ENCODE data around the gene TRPM8.

Gene TRPM8

DNA sequence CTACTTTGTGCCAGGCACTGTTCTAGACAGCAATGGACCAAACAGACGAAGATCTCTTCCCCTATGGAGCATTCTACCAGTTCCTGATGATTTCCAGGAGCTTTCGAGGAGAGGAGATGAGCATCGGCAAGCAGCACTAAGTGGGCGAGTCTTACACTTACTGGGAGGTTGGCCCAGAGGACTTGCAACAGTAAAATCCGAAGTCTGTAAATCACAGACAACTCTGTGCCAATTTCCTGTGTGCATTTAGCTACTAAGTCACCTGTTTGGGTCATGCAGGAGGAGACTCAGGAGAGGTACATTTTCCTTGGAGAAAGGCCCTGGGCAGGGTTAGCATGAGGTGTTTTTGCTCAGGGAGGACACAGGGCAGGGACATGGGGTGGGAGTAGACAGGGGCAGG, 58.9 kb downstream of the TRPM8 start:
- peak in 1 of 2 donors; percentile 1 for DNase-seq

- DNase-seq, result peak in 1 of 2 donors; percentile 60
Observed at GRCh38 chr2:233976690-233977294, 59.6 kb downstream of the TRPM8 start.

- no peak for DNase-seq
Observed at GRCh38 chr2:233977296-233977837, 60.2 kb downstream of the TRPM8 start.

GRCh38 chr2:233979748-233980147, 62.6 kb downstream of the TRPM8 start:
- no peak for DNase-seq

GRCh38 chr2:233980955-233981561, 63.9 kb downstream of the TRPM8 start:
- DNase-seq, result no peak

GRCh38 chr2:233981574-233982420, 64.6 kb downstream of the TRPM8 start:
- DNase-seq, result no peak

DNA sequence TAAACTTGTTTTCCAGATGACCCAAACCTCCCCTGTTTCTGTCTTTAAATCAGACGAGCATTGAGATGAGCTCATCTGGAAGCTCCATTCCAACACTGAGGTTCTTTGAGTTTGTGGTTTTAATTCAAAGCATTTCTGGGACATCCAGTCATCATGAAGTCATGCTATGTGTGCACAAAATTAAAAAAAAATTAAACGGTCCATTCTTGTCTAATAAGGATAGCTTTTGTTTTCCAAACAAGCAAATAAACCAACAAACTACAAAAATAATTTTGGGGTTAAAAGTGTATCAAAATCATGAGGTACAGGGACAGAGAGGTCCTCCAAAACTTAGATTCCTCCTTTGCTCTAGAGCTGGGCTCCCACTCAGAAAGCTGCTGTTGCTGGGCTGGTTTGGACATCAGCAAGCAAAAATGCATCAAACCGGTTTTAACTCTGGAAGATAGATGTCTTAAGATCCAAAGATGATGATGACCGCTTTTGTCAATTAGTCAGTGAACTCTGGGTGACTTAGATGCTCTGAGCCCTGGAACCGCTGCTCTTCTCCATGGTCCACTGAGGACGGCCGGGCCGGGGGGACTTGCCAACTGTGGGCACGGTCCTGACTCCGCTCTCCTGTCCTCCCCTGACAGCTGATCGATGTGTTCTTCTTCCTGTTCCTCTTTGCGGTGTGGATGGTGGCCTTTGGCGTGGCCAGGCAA, 65.4 kb downstream of the TRPM8 start:
- DNase-seq, result no peak

DNA sequence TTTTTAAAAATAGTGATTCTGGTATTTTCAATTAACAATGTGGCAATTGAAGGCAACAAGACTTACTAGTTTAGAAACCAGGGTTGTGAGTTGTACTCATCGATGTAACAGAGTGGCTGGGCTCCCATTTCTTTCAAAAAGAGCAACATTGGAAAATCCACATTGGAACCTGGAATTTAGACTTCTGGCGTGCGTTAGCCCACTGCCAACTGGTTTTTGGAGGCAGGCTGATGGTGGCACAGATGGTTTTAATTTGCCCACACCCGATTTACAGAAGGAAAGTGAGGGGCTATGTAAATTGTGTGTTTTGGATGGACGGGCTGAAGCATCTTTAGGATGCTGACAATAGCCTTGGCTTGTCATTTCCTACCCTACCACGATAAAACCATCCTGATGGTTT, 66.3 kb downstream of the TRPM8 start:
- DNase-seq, result no peak

GRCh38 chr2:233988581-233988980, 71.4 kb downstream of the TRPM8 start:
- DNase-seq, result no peak

- DNase-seq, result no peak
Observed at GRCh38 chr2:233989221-233989858, 72.2 kb downstream of the TRPM8 start.

DNA sequence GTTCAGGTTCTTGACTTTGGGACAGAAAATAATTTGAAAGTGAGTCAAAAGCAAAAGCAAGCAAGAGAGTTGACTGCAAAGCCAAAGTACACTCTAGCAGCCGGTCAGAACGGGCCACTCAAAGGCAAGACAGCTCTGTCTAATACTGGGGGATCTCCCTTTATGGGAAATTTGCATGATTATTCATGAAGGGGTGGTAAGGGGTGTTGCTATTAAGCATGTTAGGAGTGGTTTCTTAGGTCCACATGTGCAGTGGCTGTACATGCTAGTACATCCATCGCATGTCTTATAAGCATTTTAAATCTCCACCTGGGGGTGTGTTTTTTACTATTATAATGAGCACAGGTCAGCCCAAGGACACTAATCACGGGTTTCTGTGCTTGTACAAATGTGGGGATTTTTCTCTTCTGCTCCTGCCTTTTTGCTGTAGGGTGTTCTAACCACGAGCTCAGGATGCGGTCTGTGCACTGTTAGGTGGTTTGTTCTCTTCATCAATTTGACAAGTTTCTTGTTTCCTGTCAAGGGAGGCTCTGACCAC, 73.2 kb downstream of the TRPM8 start:
- DNase-seq, result no peak

DNA sequence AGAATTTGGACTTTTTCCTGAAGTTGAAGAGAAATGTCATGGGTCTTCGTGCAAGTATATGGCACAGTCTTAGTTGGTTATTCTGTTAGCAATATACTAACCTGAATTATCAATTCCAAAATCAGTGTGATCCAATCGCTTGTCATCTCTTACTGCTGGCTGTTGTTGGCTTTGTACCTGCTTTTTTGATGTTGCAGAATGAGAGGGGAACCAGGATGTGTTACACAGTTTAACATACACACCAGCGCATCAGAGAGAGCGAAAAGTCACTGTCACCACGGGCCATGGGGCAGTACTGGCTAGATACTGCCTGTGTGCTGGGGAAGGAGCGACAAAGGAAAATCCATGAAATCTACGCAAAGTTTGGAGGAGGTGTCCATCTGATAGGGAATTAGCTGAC, 74.0 kb downstream of the TRPM8 start:
- DNase-seq, result no peak

DNA sequence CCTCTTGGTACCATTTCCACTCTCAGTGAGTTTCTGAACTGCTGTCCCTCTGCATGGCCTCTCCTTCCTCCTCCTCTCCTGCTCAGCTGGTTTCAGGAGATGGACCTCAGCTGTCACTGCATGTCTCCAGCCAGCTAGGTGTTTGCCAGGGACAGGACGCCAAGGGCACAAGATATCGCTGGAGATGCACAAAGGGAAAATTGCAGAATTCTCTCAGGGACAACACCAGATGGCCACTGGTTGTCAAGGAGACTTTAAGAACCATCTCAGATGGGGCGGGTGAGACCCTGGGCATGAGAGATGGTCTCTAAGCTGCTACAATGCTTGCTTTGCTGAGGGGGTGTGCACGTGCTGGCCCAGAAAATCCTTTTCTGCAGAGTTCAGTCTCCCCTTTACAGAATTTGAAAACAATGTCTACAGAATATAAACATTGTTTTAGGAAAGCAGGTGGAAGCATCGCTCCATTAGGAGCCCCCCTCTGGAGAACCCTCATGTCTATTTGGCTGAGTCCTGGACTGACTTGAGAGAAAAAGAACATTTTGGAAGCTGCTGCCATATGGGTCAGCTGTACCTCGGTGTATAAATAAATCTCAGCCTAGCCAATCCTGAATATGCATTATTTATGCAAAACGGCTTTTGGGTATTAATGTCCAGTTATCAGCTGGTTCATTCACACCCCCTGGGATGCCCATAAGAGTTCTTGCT, 75.5 kb downstream of the TRPM8 start:
- no peak for DNase-seq

DNA sequence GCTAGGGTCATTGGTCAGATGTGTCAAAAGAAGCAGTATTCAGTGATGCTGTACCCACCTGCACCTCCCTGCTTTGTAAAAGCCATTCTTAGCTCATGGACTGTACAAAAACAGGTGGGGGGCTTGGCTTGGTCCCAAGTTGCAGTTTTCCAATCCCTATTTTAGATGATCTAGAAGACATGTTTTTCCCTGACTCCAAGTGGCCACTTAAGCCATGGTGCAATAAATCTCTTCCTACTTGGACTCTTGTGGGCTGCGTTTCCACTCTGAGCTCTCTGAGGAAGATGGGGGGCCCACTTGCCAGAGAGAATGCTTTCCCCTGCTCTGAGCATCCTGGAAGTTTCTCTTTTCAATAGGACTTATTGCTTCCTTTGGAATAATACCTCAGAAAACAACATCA, 76.3 kb downstream of the TRPM8 start:
- DNase-seq, result no peak

- DNase-seq, result no peak
Observed at GRCh38 chr2:233994151-233994550, 77.0 kb downstream of the TRPM8 start.

DNA sequence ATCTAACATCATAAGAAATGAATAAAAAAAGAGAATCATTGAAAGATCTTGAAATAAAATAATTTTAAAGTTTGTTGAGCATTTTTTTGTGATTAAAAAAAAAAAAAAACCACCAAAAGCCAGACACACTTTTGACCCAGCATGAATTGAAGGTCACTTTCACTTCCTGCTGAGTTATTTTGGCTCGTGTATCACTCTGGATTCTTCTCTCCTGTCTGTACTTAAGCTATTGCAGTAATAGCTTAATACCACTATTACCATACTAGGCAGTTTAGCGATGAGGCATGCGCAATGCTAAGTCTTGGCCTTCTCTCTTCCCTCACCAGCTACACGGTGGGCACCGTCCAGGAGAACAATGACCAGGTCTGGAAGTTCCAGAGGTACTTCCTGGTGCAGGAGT, 78.8 kb downstream of the TRPM8 start:
- no peak for DNase-seq

- no peak for DNase-seq
Observed at GRCh38 chr2:233996461-233996860, 79.3 kb downstream of the TRPM8 start.

DNA sequence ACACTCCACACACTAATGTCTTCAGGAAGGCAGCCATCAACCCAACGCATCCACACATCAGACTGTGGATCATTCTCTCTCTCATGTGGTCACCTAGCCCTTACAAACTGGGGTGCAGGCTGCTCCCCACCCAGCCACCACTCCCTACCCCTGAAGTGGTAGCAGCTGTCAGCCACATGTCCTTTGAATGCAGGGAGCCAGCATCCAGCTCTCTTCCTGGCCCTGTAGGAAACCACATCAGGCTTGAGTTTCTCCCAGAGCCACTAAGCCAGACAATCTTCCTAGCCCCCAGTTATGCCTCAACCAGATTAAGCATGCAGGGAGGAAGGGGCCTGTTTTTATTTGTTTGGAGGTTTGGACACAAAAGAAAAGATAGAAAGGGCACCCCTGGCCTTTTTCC, 80.5 kb downstream of the TRPM8 start:
- no peak for DNase-seq

DNA sequence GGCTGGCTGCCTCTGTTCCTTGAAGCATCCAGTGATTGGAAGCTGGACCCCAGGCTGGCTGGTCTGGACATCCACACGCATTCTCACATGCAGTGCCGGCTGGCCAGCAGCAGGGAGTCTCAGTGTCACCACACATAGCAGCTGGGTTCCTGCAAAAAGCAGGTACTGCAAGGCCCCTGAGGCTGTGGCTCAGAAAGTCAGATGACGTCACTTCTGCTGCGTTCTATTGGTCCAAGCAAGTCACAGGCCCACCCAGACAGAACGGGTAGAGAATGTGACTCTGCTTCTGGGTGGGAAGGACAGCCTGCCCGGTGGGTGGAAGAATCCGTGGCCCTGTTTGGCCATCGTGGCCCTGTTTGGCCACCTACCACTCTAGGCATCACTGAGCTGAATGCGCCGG, 82.0 kb downstream of the TRPM8 start:
- no peak for DNase-seq

DNA sequence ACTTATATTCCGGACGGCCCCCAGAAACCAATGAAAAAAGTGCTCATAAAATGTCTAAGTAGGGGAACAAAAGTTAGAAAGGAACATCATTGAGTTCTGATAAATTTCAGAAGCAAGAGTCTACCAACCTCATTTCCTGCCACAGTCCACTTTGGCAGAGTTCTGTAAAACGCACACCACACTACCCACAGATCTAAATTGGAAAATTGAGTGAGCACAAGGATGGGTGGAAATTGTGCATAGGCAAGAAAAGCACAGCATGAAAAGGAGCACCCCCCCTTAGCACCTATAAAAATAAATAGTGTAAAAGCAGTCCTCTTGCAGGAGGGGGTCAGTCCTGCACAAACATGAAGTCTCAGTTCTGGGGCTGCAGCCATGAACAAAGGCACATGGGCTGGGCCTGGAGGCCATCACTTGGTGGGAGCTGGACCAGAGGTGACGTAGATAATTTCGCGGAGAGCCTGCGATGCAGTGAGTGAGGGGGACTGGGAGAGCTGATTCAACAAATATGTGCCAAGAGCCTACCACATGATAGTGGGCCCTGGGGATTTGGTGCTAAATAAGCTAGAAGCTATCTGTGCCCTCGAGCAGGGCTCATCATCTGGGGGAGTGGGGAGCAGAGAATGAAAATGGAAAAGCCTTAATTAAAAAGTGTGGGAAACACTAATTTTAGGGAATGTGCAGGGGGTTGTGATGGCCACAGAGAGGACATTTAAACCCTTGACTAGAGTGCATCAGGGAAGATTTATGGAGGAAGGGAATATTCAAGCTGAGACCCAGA, 84.4 kb downstream of the TRPM8 start:
- no peak for DNase-seq

DNA sequence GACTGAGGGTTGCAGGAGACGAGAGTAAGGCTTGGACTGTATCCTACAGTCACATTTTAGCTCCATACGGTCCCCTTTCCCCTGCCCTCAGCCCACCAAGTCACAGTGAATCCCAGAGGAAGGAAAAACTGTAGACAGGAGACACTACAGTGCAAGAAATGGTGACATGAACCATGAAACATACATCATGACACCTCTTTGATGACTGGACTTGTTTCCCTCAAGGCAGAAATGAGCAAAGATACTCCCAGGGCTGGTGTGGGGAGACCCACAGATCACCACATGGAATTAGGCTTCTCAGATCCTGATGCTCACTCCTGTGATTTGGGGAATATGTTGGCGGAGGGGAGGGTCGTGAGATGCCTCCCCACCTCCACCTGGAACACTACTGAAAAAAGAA, 85.1 kb downstream of the TRPM8 start:
- no peak for DNase-seq

All from hippocampal formation (tissue), 2 donors.